Skeletal muscle tissue (tissue), 4 donors: Measurements from ENCODE around the gene BRI3. TPM values are rescaled to one million over a fixed set of nuclear protein-coding genes. Genes with fewer than 3 reads are reported as not detected.
A peak's percentile ranks its signal among the peaks of the same experiment; 100 is the strongest.

Experiments used
- H3K27ac ChIP-seq: one replicate; pipeline ENCODE4 v1.7.0; 2013; ENCODE audit warnings: mild to moderate bottlenecking, low read depth, low read length, inconsistent platforms
- H3K27me3 ChIP-seq, 3 donors: one replicate each; pipeline ENCODE4 v1.7.0; 2013; ENCODE audit warnings: low read length in 3 of 3; ENCODE audit not compliant: control insufficient read depth in 3 of 3, insufficient read depth in 3 of 3
- H3K36me3 ChIP-seq, 3 donors: one replicate each; pipeline ENCODE4 v1.7.0; 2013; ENCODE audit warnings: low read length in 3 of 3; ENCODE audit not compliant: control insufficient read depth in 3 of 3, insufficient read depth in 3 of 3
- H3K4me1 ChIP-seq, 3 donors: one replicate each; pipeline ENCODE4 v1.7.0; 2013; ENCODE audit warnings: low read length in 3 of 3, mild to moderate bottlenecking in 3 of 3; ENCODE audit not compliant: control insufficient read depth in 3 of 3, insufficient read depth in 3 of 3
- H3K4me3 ChIP-seq, 3 donors: one replicate each; pipeline ENCODE4 v1.7.0; 2013; ENCODE audit warnings: low read length in 3 of 3
- H3K9ac ChIP-seq, 3 donors: one replicate each; pipeline ENCODE4 v1.7.0; 2013; ENCODE audit warnings: low read length in 3 of 3, mild to moderate bottlenecking in 3 of 3, moderate library complexity in 2 of 3, low read depth in 1 of 3
- H3K9me3 ChIP-seq, 3 donors: one replicate each; pipeline ENCODE4 v1.7.0; 2013; ENCODE audit warnings: low read length in 3 of 3; ENCODE audit not compliant: control insufficient read depth in 3 of 3
- total RNA-seq: library from RNA; depleted of rRNA; stranded (reverse); fragments of >200 nt; gene quantifications from one replicate; pipeline ENCODE4 v1.2.3, GENCODE V29; 2014
- donor health status: Osteomylitis.

The BRI3 gene
- total RNA-seq, 1 donor from 2014 or later: 34.4 TPM

DNA sequence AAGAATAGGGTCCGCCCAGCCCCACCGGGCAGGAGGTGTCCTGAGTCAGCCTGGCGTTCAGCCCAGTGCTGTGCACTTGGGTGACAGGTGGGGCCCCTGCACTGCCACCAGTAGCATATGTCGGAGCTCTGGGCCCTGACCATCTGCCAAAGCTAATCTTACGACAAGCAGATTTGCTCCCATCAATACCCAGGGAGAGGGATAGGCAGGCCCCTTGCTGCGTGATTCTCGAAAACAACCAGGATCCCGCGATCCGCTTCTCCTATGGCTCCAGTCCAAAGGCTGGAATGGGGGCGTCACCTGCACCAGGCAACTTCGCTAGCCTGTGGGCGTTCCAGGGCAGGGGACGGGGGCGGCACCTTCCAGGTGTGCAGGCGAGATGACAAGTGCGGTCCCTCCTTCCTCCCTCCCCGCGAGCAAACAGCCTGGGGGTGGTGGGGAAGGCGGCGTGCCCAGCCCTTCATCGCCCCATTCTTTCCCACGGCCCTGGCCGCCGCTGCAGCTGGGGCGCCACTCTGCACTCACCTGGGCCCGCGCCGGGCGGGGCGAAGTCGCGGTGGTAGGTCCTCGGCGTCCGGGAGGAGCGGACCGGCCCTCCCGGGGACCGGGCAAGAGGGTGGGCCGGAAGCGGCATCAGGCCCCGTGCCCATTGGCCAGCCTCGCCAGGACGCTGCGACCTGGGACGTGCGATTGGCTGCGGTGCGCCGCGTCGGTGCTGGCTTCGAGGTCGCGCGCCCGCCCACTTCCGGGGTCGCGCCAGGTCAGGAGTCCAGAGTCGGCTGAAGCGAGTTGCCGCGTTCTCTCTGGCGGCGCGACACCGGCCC is 29.7 kb upstream of the BRI3 start, which contains the start of gene TECPR1:
Gene TECPR1, minus strand, starts transcription at position 632 of the 824 bp plus-strand sequence. CDS start 6,086 bp downstream, outside the sequence.
- H3K27ac ChIP-seq: peak within 1 kb of the TSS; percentile 75
- H3K36me3 ChIP-seq: peaks cover 2 to 5% (median 5%) of the 10 kb centered on the region in 3 donors
- H3K27me3 ChIP-seq: no peaks in the 10 kb centered on the region
- H3K4me3 ChIP-seq: peak within 1 kb of the TSS; percentile 91 to 94 (median 92)
- no peaks in the 10 kb centered on the region for H3K9me3 ChIP-seq
- H3K4me1 ChIP-seq: peaks cover 21 to 30% (median 23%) of the 10 kb centered on the region in 3 donors
- H3K9ac ChIP-seq: peak within 1 kb of the TSS; percentile 87 to 89 (median 89)

DNA sequence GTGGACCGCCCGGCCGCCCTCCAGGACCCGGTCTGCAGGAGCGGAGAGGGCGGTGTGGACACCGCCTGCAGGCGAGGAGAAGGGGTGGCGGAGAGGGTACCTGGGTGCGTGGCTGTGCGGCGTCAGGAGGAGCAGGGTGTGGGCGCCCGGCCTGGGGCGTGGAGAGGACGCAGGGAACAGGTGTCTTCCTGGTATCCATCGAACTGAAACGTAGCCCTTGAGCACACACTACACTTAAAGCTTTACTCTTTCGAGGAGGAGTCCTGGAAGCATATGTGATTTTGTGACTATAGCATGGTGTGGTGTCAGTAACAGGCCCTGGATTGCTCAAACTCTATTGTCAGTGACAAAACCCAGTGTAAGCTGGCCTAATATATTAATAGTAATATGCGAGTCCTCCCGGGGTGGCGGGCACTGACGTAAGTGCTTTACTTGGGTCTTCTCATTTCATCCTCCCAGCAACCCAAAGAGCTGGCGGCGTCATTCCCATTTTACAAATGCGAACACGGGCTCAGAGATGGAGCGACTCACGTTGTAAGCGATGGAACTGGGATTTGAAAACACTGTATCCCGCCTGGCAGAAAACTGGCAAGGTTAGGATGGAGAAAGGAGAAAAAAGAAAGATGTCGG is 28.9 kb upstream of the BRI3 start:
- peak overlapping the region; percentile 64 for H3K27ac ChIP-seq
- peak overlapping the region; percentile 91 to 94 (median 92) for H3K4me3 ChIP-seq
- H3K36me3 ChIP-seq: peaks cover 6 to 9% (median 7%) of the 10 kb centered on the region in 3 donors
- H3K9me3 ChIP-seq: no peaks in the 10 kb centered on the region
- peak overlapping the region; percentile 87 to 89 (median 89) for H3K9ac ChIP-seq
- H3K27me3 ChIP-seq: no peaks in the 10 kb centered on the region
- H3K4me1 ChIP-seq: peaks cover 21 to 30% (median 23%) of the 10 kb centered on the region in 3 donors

DNA sequence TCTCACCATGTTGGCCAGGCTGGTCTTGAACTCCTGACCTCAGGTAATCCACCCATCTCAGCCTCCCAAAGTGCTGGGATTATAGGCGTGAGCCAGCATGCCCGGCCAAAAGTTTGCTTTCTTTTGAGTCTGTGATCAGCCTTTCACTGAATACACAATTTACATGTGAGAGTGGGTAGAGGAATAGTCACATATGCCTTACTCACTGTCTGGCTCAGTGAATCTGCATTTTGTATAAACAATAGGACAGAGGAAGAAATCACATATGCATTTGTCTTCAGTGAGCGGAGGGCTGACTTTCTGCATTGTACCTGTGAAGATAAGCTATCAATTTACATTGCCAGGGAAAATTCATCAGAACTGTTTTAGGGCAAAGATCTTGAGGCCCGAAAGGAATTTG is 27.0 kb upstream of the BRI3 start:
- Histone ChIP-seq H3K9me3 (no peaks in the 10 kb centered on the region), H3K4me1 (peaks cover 19 to 26% (median 21%) of the 10 kb centered on the region in 3 donors), H3K9ac (no peak overlapping the region), H3K4me3 (no peak overlapping the region), H3K27ac (no peak overlapping the region), H3K27me3 (no peaks in the 10 kb centered on the region), H3K36me3 (peaks cover 6 to 9% (median 9%) of the 10 kb centered on the region in 3 donors)

DNA sequence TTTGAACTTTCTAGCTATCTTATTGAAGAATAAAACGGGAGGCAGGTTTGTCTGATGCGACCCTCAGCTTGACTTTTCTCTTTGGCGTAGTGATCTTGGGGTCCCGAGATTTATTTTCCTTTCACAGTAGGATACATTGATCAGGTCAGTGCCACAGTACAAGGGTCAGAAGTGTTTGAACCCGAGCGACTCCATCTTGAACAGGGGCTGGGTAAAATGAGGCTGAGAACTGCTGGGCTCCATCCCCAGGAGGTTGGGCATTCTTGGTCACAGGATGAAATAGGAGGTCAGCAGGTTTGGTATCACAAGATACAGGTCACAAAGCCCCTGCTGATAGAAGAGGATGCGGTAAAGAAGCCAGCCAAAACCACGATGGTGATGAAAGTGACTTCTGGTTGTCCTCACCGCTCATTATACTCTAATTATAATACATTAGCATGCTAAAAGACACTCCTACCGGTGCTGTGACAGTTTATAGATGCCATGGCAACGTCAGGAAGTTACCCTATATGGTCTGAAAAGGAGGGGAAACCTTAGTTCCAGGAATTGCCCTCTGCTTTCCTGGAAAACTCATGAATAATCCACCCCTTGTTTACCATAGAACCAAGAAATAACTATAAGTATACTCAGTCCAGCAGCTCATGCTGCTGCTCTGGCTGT is 26.4 kb upstream of the BRI3 start:
- Histone ChIP-seq H3K9ac (no peak overlapping the region), H3K27me3 (no peaks in the 10 kb centered on the region), H3K4me1 (peaks cover 19 to 26% (median 21%) of the 10 kb centered on the region in 3 donors), H3K9me3 (no peaks in the 10 kb centered on the region), H3K36me3 (peaks cover 6 to 9% (median 9%) of the 10 kb centered on the region in 3 donors), H3K4me3 (no peak overlapping the region), H3K27ac (no peak overlapping the region)

DNA sequence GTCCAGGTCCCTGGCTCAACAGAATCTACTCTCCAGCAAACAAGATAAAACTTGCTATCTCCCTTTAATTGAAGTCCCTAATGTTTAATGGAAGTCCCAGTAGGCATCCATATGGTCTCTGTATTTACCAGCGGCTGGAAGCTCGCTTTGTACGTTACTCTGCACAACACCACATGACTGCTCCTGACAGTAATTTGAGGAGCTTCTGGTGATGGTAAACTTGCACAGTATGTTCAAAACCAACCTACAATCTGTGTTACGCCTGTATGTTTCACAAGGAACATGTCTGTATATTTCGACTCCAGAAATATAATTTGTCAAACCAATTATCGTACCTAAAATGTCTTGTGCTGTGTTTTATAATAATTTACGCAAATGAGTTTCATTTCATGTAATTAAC is 25.1 kb upstream of the BRI3 start:
- H3K27me3 ChIP-seq: no peaks in the 10 kb centered on the region

GRCh38 chr7:98257701-98258100 is 23.8 kb upstream of the BRI3 start:
- H3K9me3 ChIP-seq: no peaks in the 10 kb centered on the region
- H3K4me1 ChIP-seq: peaks cover 6 to 8% (median 8%) of the 10 kb centered on the region in 3 donors
- H3K4me3 ChIP-seq: no peak overlapping the region
- H3K36me3 ChIP-seq: peaks cover 9 to 15% (median 9%) of the 10 kb centered on the region in 3 donors
- H3K27ac ChIP-seq: no peak overlapping the region
- H3K27me3 ChIP-seq: no peaks in the 10 kb centered on the region
- H3K9ac ChIP-seq: no peak overlapping the region

More for the DNA sequence above, 25.1 kb upstream of the BRI3 start:
- H3K27ac ChIP-seq: no peak overlapping the region
- no peak overlapping the region for H3K4me3 ChIP-seq
- H3K4me1 ChIP-seq: peaks cover 12 to 19% (median 15%) of the 10 kb centered on the region in 3 donors
- H3K9ac ChIP-seq: no peak overlapping the region
- H3K36me3 ChIP-seq: peaks cover 6 to 10% (median 9%) of the 10 kb centered on the region in 3 donors
- H3K9me3 ChIP-seq: no peaks in the 10 kb centered on the region

- peaks cover 3 to 6% (median 4%) of the 10 kb centered on the region in 3 donors for H3K36me3 ChIP-seq
- H3K4me1 ChIP-seq: no peaks in the 10 kb centered on the region
- H3K4me3 ChIP-seq: no peak overlapping the region
- H3K27me3 ChIP-seq: no peaks in the 10 kb centered on the region
- no peak overlapping the region for H3K27ac ChIP-seq
- no peak overlapping the region for H3K9ac ChIP-seq
- H3K9me3 ChIP-seq: peaks cover 0 to 4% (median 0%) of the 10 kb centered on the region in 3 donors
These were observed 15.6 kb upstream of the BRI3 start for GRCh38 chr7:98265841-98266271.

- peaks cover under 1 to 3% (median 2%) of the 10 kb centered on the region in 3 donors for H3K36me3 ChIP-seq
- H3K9me3 ChIP-seq: peaks cover 0 to 4% (median 0%) of the 10 kb centered on the region in 3 donors
- H3K4me3 ChIP-seq: no peak overlapping the region
- H3K27ac ChIP-seq: no peak overlapping the region
- H3K9ac ChIP-seq: no peak overlapping the region
- no peaks in the 10 kb centered on the region for H3K27me3 ChIP-seq
- no peaks in the 10 kb centered on the region for H3K4me1 ChIP-seq
These were observed 14.6 kb upstream of the BRI3 start for GRCh38 chr7:98266840-98267239.

DNA sequence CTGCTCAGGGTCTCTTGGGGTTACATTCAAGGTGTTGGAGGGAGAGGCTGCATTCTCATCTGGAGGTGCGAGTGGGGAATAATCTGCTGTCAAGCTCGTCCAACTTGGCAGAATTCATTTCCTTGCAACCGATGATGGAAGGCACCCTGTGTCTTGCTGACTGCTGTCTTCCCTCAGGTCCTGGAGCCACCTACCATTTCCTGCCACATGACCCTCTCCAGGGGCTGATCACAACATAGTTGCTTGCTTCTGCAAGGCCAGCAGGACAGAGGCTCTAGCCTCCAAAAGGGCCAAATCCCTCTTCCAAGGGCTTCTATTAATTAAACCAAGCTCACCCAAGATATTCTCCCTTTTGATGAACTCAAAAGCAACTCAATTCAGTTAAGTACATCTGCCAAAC is 14.2 kb upstream of the BRI3 start:
- no peaks in the 10 kb centered on the region for H3K4me1 ChIP-seq
- no peak overlapping the region for H3K27ac ChIP-seq
- peaks cover 0 to 4% (median 0%) of the 10 kb centered on the region in 3 donors for H3K9me3 ChIP-seq
- H3K9ac ChIP-seq: no peak overlapping the region
- peaks cover 0 to 3% (median 2%) of the 10 kb centered on the region in 3 donors for H3K36me3 ChIP-seq
- H3K27me3 ChIP-seq: no peaks in the 10 kb centered on the region
- no peak overlapping the region for H3K4me3 ChIP-seq
